Fibroblast of lung (primary cell): Measurements from ENCODE around the gene DOCK7. TPM values are rescaled to one million over a fixed set of nuclear protein-coding genes. Genes with fewer than 3 reads are reported as not detected.

Source experiments
- DNase-seq, 2 donors: peaks; one replicate each; pipeline versions ENCODE4 v3.0.0 to v3.0.0-alpha.2; 2010; ENCODE audit warnings: low read depth in 2 of 2
- H2AFZ ChIP-seq: 2 replicates; pipeline ENCODE4 v1.5.1; 2012; ENCODE audit warnings: low read length, control low read depth, inconsistent platforms
- H3K27ac ChIP-seq: 2 replicates; pipeline ENCODE4 v1.5.1; 2011; ENCODE audit warnings: low read length, control low read depth; ENCODE audit not compliant: insufficient read depth
- H3K27me3 ChIP-seq: 2 replicates; pipeline ENCODE4 v1.5.1; 2011; ENCODE audit warnings: mild to moderate bottlenecking, low read length; ENCODE audit not compliant: control insufficient read depth, insufficient read depth
- H3K36me3 ChIP-seq: 2 replicates; pipeline ENCODE4 v1.5.1; 2011; ENCODE audit warnings: low read length; ENCODE audit not compliant: control insufficient read depth, insufficient read depth
- H3K4me1 ChIP-seq: 2 replicates; pipeline ENCODE4 v1.5.1; 2011; ENCODE audit warnings: low read length; ENCODE audit not compliant: control insufficient read depth, insufficient read depth; ENCODE audit errors: extremely low read depth
- H3K4me2 ChIP-seq: 2 replicates; pipeline ENCODE4 v1.5.1; 2011; ENCODE audit warnings: low read length, control low read depth; ENCODE audit not compliant: insufficient read depth; ENCODE audit errors: extremely low read depth
- H3K4me3 ChIP-seq, 4 experiments: fragments of 200-600 bp in 1 of 4; sonication (generic) in 1 of 4; replicated peaks in 1 of 4; 2 replicates each; pipeline ENCODE4 v1.5.1; 2011 to 2016; ENCODE audit warnings: low read length in 4 of 4, low read depth in 3 of 4, mild to moderate bottlenecking in 3 of 4, control low read depth in 2 of 4, inconsistent platforms in 1 of 4, mixed read lengths in 1 of 4; ENCODE audit not compliant: insufficient read depth in 1 of 4; ENCODE audit errors: control extremely low read depth in 1 of 4
- H3K79me2 ChIP-seq: 2 replicates; pipeline ENCODE4 v1.5.1; 2012; ENCODE audit warnings: mild to moderate bottlenecking, low read length, inconsistent platforms; ENCODE audit not compliant: control insufficient read depth, insufficient read depth
- H3K9ac ChIP-seq: 2 replicates; pipeline ENCODE4 v1.5.1; 2011; ENCODE audit warnings: mild to moderate bottlenecking, low read length, control low read depth; ENCODE audit not compliant: insufficient read depth
- H3K9me3 ChIP-seq: 2 replicates; pipeline ENCODE4 v1.5.1; 2012; ENCODE audit warnings: low read depth, low read length; ENCODE audit not compliant: control insufficient read depth, insufficient read depth
- H4K20me1 ChIP-seq: 2 replicates; pipeline ENCODE4 v1.5.1; 2011; ENCODE audit warnings: low read length; ENCODE audit not compliant: control insufficient read depth, insufficient read depth; ENCODE audit errors: extremely low read depth
- EZH2 ChIP-seq: IDR thresholded peaks from 2 replicates; pipeline ENCODE4 v1.5.1; 2012; ENCODE audit warnings: low read length, control low read depth, mild to moderate bottlenecking; ENCODE audit errors: missing control alignments
- polyA plus RNA-seq, 2 donors: library from polyadenylated mRNA; depleted of rRNA in 1 of 2; stranded (reverse) in 1 of 2; unstranded in 1 of 2; fragments of >200 nt; gene quantifications; 2 replicates each; pipeline ENCODE4 v1.2.1, GENCODE V29; 2011 to 2012; ENCODE audit warnings: missing spikeins in 1 of 2
- total RNA-seq: library from RNA; depleted of rRNA; stranded (reverse); fragments of >200 nt; gene quantifications from 2 replicates; pipeline ENCODE4 v1.2.1, GENCODE V29; 2014
- TF ChIP-seq, protein P1 (sequence below), 2 donors: IDR thresholded peaks in 1 of 2; conservative IDR thresholded peaks in 1 of 2; 1 replicate in 1 of 2; 2 replicates in 1 of 2; pipeline ENCODE4 v1.5.1; 2011 to 2012; ENCODE audit warnings: low read length in 2 of 2, control low read depth in 1 of 2, inconsistent platforms in 1 of 2, low read depth in 1 of 2, mild to moderate bottlenecking in 1 of 2

DOCK7 gene
- total and polyA plus RNA-seq, 2 donors (not counting 1 experiment from before 2014, with no cell fraction given): 66.5 to 153 TPM

DNA sequence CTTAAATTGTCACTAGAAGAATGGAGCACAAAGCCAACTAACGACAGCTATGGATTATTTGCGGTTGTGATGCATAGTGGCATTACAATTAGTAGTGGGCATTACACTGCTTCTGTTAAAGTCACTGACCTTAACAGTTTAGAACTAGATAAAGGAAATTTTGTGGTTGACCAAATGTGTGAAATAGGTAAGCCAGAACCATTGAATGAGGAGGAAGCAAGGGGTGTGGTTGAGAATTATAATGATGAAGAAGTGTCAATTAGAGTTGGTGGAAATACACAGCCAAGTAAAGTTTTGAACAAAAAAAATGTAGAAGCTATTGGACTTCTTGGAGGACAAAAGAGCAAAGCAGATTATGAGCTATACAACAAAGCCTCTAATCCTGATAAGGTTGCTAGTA lies 237.9 kb downstream of the DOCK7 start:
- H4K20me1 ChIP-seq: no peaks in the 10 kb centered on the region
- H3K36me3 ChIP-seq: peaks cover 3% of the 10 kb centered on the region
- no peak overlapping the region for H3K27ac ChIP-seq
- no peak for DNase-seq
- no peaks in the 10 kb centered on the region for H3K4me1 ChIP-seq
- no peaks in the 10 kb centered on the region for H3K79me2 ChIP-seq
- H2AFZ ChIP-seq: no peak overlapping the region
- H3K4me3 ChIP-seq: no peak overlapping the region
- H3K4me2 ChIP-seq: no peak overlapping the region
- H3K27me3 ChIP-seq: no peaks in the 10 kb centered on the region
- H3K9me3 ChIP-seq: no peaks in the 10 kb centered on the region
- TF ChIP-seq, protein P1, sequence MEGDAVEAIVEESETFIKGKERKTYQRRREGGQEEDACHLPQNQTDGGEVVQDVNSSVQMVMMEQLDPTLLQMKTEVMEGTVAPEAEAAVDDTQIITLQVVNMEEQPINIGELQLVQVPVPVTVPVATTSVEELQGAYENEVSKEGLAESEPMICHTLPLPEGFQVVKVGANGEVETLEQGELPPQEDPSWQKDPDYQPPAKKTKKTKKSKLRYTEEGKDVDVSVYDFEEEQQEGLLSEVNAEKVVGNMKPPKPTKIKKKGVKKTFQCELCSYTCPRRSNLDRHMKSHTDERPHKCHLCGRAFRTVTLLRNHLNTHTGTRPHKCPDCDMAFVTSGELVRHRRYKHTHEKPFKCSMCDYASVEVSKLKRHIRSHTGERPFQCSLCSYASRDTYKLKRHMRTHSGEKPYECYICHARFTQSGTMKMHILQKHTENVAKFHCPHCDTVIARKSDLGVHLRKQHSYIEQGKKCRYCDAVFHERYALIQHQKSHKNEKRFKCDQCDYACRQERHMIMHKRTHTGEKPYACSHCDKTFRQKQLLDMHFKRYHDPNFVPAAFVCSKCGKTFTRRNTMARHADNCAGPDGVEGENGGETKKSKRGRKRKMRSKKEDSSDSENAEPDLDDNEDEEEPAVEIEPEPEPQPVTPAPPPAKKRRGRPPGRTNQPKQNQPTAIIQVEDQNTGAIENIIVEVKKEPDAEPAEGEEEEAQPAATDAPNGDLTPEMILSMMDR (conservative IDR thresholded peaks at IDR 0.05 in 1 of 2, IDR thresholded peaks at IDR 0.05 in 1 of 2; ENCODE audit: low read depth in 1 of 2, low read length in 2 of 2): no peak
- no peak for TF ChIP-seq EZH2
- no peak overlapping the region for H3K9ac ChIP-seq

DNA sequence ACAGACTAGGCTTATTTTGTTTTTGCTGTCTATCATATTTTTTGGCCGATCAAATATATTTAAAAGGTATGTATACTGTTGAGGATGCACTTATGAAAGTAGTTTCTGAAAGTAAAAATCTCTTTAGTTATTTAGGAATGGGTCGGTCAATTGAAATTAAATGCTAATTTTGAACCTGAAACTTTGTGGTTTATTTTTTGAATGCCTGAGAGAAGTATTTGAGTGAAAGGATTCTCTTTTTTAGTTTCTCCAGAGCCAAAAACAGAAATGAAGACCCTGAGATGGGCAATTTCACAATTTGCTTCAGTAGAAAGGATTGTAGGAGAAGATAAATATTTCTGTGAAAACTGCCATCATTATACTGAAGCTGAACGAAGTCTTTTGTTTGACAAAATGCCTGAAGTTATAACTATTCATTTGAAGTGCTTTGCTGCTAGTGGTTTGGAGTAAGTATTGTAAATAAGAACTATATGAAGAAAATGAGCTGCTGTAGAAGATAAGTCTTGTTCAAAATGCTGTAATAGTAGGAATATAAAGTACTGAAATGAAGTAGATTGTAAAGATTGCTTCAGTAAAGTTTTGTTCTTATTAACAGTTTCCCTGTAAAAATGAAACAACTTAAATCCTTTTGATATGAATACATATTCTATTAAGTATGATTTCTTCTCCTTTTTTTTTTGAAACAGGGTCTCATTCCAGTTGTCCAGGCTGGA lies 239.8 kb downstream of the DOCK7 start:
- peaks cover 3% of the 10 kb centered on the region for H3K36me3 ChIP-seq
- TF ChIP-seq EZH2: no peak
- TF ChIP-seq, protein P1 (conservative IDR thresholded peaks at IDR 0.05 in 1 of 2, IDR thresholded peaks at IDR 0.05 in 1 of 2; ENCODE audit: low read depth in 1 of 2, low read length in 2 of 2): no peak
- no peak overlapping the region for H3K27ac ChIP-seq
- no peak overlapping the region for H3K9ac ChIP-seq
- H2AFZ ChIP-seq: no peak overlapping the region
- H3K79me2 ChIP-seq: peaks cover 5% of the 10 kb centered on the region
- H3K27me3 ChIP-seq: no peaks in the 10 kb centered on the region
- H3K4me2 ChIP-seq: no peak overlapping the region
- H3K4me3 ChIP-seq: no peak overlapping the region
- DNase-seq: no peak
- H3K9me3 ChIP-seq: no peaks in the 10 kb centered on the region
- H3K4me1 ChIP-seq: no peaks in the 10 kb centered on the region
- H4K20me1 ChIP-seq: no peaks in the 10 kb centered on the region

DNA sequence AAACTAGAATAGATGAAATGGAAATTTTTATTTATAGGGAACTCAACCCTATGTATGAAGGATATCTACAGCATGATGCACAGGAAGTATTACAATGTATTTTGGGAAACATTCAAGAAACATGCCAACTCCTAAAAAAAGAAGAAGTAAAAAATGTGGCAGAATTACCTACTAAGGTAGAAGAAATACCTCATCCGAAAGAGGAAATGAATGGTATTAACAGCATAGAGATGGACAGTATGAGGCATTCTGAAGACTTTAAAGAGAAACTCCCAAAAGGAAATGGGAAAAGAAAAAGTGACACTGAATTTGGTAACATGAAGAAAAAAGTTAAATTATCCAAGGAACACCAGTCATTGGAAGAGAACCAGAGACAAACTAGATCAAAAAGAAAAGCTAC lies 243.5 kb downstream of the DOCK7 start:
- no peaks in the 10 kb centered on the region for H4K20me1 ChIP-seq
- H2AFZ ChIP-seq: no peak overlapping the region
- DNase-seq: no peak
- no peaks in the 10 kb centered on the region for H3K4me1 ChIP-seq
- H3K4me2 ChIP-seq: no peak overlapping the region
- peaks cover 38% of the 10 kb centered on the region for H3K79me2 ChIP-seq
- H3K36me3 ChIP-seq: no peaks in the 10 kb centered on the region
- H3K9me3 ChIP-seq: no peaks in the 10 kb centered on the region
- TF ChIP-seq, protein P1 (conservative IDR thresholded peaks at IDR 0.05 in 1 of 2, IDR thresholded peaks at IDR 0.05 in 1 of 2; ENCODE audit: low read depth in 1 of 2, low read length in 2 of 2): no peak
- TF ChIP-seq EZH2: no peak
- H3K9ac ChIP-seq: no peak overlapping the region
- no peak overlapping the region for H3K27ac ChIP-seq
- no peak overlapping the region for H3K4me3 ChIP-seq
- H3K27me3 ChIP-seq: no peaks in the 10 kb centered on the region
